IPS-18c (cell line): ENCODE measurements around the gene STX4.
"Not testable (repeated sequence)": the region's sequence is repeated elsewhere in the genome, so short reads cannot be mapped to it uniquely, and the experiment has no call there.

Experiments
- H3K4me3 ChIP-seq: 2 replicates; pipeline ENCODE4 v1.7.0; 2013; ENCODE audit warnings: low read depth, mild to moderate bottlenecking, low read length, moderate library complexity; ENCODE audit not compliant: insufficient read depth
- H3K9me3 ChIP-seq: one replicate; pipeline ENCODE4 v1.6.1; 2013; ENCODE audit warnings: mild to moderate bottlenecking, low read length, moderate library complexity; ENCODE audit not compliant: control insufficient read depth, insufficient read depth

Gene STX4

GRCh38 chr16:31009120-31009519 lies 24.2 kb upstream of the STX4 start:
- Histone ChIP-seq H3K9me3 (peaks cover 3% of the 10 kb centered on the region), H3K4me3 (peak overlapping the region; percentile 58; the same call in 1 of the 2 replicates)

GRCh38 chr16:31009894-31010584 lies 23.3 kb upstream of the STX4 start:
- Histone ChIP-seq H3K4me3 (peak overlapping the region; percentile 58), H3K9me3 (peaks cover 3% of the 10 kb centered on the region)

- peak within 1 kb of the TSS; percentile 58 for H3K4me3 ChIP-seq
- peaks cover 3% of the 10 kb centered on the region for H3K9me3 ChIP-seq
These were observed 22.6 kb upstream of the STX4 start, which contains the start of gene STX1B for GRCh38 chr16:31010585-31011325. TSS of gene STX1B (minus strand) at chr16:31010638. CDS start at chr16:31010396, 242 bp downstream.

DNA sequence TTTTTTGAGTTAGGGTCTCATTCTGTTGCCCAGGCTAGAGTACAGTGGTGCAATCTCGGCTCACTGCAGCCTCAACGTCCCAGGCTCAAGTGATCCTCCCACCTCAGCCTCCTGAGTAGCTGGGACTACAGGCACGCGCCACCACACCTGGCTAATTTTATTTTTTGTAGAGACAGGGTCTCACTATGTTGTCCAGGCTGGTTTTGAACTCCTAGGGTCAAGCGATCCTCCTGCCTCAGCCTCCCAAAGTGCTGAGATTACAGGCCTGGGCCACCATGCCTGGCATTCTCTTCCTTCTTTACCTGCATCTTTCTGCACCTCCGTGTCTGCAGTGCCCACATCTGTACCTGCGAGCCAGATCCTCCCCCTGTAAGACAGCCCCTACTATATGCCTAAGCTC lies 21.5 kb upstream of the STX4 start:
- not testable (repeated sequence) for H3K4me3 ChIP-seq, H3K9me3 ChIP-seq

DNA sequence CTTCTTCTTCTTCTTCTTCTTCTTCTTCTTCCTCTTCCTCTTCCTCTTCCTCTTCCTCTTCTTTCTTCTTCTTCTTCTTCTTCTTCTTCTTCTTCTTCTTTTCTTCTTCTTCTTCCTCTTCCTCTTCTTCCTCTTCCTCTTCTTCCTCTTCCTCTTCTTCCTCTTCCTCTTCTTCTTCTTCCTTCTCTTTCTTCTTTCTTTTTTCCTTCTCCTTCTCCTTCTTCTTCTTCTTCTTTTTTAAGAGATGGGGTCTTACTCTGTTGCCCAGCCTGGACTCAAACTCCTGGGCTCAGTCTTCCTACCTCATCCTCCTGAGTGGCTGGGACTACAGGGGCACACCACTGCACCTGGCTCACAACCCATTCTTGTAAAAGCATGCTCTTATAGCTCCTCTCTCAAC lies 20.1 kb upstream of the STX4 start:
- not testable (repeated sequence) for H3K4me3 ChIP-seq, H3K9me3 ChIP-seq

DNA sequence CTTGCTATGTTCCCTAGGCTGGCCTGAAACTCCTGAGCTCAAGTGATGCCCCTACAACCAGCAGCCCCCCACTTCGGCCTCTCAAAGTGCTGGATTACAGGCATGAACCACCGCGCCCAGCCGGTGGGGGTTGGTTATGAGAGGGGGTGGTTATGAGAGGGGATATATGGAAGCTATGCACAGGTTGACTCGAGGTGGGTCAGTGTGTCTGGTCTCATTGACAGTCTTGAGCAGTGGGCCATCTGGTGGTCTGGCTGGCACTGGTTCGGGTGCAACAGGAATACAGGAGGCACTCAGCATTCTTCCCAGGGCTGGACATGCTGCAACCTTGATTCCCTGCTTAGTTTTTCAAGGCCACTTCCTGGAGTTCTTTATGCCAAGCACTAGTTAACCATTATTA lies 17.3 kb upstream of the STX4 start:
- Histone ChIP-seq H3K9me3 (peaks cover 3% of the 10 kb centered on the region), H3K4me3 (no peak overlapping the region)

- H3K4me3 ChIP-seq, H3K9me3 ChIP-seq: not testable (repeated sequence)
These were observed 15.6 kb upstream of the STX4 start for GRCh38 chr16:31017756-31018155.

DNA sequence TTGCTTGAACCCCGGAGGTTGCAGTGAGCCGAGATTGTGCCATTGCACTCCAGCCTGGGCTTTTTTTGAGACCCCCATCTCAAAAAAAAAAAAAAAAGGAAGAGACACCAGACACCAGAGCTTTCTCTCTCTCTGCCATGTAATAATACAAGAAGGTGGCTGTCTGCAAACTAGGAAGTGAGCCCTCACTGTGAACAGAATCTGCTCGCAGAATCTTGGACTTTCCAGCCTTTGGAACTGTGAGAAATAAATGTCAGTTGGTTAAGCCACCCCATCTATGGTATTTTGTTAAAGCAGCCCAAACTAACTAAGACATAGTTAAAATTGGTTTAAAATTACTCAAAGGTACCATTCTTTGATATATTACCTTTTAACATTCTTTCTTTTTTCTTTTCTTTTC lies 12.8 kb upstream of the STX4 start:
- H3K9me3 ChIP-seq: no peaks in the 10 kb centered on the region
- no peak overlapping the region for H3K4me3 ChIP-seq

GRCh38 chr16:31022544-31023251 lies 10.7 kb upstream of the STX4 start:
- H3K9me3 ChIP-seq: no peaks in the 10 kb centered on the region

DNA sequence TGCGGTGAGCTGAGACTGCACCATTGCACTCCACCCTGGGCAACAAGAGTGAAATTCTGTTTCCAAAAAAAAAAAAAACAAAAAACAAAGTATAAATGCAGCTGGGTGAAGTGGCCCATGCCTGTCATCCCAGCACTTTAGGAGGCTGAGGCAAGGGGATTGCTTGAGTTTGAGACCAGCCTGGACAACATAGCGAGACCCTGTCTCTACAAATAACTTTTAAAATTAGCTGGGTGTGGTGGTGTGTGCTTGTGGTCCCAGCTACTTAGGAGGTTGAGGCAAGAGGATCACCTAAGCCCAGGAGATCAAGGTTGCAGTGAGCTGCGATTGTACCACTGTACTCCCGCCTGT lies 10.1 kb upstream of the STX4 start:
- Histone ChIP-seq H3K9me3 (no peaks in the 10 kb centered on the region), H3K4me3 (no peak overlapping the region)

More at GRCh38 chr16:31022544-31023251, 10.7 kb upstream of the STX4 start:
- H3K4me3 ChIP-seq: no peak overlapping the region

DNA sequence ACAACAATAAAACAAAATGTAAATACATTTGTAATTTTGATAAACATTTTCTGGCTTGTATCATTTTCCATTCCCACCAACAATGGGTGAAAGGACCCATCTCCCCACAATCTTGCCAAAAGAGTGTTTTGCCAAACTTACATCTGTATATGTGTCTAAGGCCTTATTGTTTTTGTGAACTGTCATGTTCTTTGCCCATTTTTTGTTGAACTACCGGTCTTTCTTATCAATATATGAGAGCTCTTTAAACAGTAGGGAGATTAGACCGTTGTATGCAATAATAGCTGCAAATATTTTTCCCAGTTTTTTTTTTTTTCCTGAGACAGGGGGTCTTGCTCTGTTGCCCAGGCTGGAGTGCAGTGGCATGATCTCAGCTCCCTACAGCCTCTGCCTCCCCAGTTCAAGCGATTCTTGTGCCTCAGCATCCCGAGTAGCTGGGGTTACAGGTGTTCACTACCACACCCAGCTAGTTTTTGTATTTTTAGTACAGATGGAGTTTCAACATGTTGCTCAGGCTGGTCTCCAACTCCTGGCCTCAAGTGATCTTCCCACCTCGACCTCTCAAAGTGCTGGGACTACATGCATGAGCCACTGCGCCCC lies 9.6 kb upstream of the STX4 start:
- no peak overlapping the region for H3K4me3 ChIP-seq
- no peaks in the 10 kb centered on the region for H3K9me3 ChIP-seq

- no peak overlapping the region for H3K4me3 ChIP-seq
These were observed 8.0 kb upstream of the STX4 start for GRCh38 chr16:31025339-31025738.

DNA sequence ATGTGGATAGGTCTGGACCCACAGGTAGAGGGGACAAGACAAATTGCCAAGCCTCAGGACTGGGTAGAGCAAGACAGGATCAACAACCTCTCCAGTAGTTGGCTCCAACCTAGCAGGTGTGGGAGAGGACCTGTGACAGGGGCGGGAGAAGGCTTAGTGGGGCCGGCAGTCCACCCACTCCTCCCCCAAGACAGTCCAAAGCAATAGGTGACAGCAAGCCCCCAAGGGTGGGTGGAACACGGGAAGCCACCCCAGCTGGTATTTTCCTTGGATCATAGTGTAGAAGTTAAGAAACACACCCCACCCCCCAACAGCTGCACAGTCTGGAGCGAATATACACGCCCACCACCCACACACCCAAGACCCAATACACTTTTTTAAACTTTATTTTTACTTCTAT lies 4.1 kb upstream of the STX4 start:
- H3K4me3 ChIP-seq: no peak overlapping the region
- H3K9me3 ChIP-seq: no peaks in the 10 kb centered on the region

More at GRCh38 chr16:31025339-31025738, 8.0 kb upstream of the STX4 start:
- no peaks in the 10 kb centered on the region for H3K9me3 ChIP-seq

DNA sequence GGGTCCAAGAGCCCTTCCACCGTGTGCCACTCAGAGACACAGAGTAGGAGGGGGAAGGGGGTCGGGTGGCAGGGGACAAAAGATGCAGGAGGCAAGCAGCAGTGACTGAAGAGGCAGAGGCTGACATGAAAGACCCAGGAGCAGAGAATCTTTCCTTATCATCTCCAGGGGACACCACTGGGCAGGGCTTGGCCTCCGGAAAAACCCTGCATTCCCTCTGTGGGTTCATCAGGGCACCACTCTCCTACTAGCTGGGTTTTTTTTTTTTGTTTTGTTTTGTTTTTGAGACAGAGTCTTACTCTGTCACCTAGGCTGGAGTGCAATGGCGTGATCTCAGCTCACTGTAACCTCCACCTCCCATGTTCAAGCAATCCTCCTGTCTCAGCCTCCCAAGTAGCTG lies 2.1 kb upstream of the STX4 start:
- Histone ChIP-seq H3K9me3 (no peaks in the 10 kb centered on the region), H3K4me3 (no peak overlapping the region)

DNA sequence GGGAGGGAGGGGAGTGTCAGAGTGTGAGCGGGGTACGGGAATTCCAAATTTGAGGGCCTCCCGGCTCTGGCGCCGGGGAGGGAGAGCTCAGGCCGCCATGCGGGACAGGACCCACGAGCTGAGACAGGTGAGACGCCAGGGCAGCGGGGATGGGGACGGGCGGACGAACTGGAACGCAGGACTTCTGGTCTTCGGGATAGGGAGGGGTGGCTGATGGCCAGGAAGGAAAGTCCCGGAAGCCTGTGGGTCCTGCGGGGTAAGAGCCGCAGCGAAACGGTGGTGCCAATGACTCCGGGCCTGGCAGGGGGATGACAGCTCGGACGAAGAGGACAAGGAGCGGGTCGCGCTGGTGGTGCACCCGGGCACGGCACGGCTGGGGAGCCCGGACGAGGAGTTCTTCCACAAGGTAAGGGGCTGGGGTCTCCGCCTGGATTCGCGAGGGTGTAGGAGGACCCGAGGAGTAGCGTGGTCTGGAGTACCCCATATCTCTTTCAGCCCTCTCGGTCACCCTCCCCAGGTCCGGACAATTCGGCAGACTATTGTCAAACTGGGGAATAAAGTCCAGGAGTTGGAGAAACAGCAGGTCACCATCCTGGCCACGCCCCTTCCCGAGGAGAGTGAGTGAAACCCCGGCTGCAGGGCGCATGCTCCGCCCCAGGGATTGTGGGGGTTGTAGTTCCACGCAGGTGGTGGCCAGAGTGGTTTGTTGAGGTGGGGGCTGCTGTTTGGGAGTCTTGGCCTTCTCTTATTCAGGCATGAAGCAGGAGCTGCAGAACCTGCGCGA lies 543 bp downstream of the STX4 start:
- Histone ChIP-seq H3K4me3 (peak overlapping the region; percentile 100), H3K9me3 (no peaks in the 10 kb centered on the region)

- Histone ChIP-seq H3K9me3 (no peaks in the 10 kb centered on the region), H3K4me3 (no peak overlapping the region)
These were observed 3.3 kb downstream of the STX4 start for GRCh38 chr16:31036691-31037090.

GRCh38 chr16:31038993-31039392 lies 5.6 kb downstream of the STX4 start:
- Histone ChIP-seq H3K9me3 (no peaks in the 10 kb centered on the region), H3K4me3 (no peak overlapping the region)
